ENCODE results near the gene RFFL. TPM values are rescaled to one million over a fixed set of nuclear protein-coding genes. Genes with fewer than 3 reads are reported as not detected.

The RFFL gene
- total RNA-seq, 1 donor from 2014 or later = 19.9 TPM

GRCh38 chr17:35079547-35080423 is 16.3 kb upstream of the RFFL start:
- Mint-ChIP-seq H3K4me3 (no peak overlapping the region), H3K27me3 (no peaks in the 10 kb centered on the region), H3K9me3 (no peaks in the 10 kb centered on the region), H3K36me3 (no peaks in the 10 kb centered on the region), H3K4me1 (ENCODE audit: unreplicated experiment) (peaks cover 10% of the 10 kb centered on the region), H3K27ac (peak overlapping the region; percentile 5)
- no peak for DNase-seq (ENCODE audit: extremely low spot score, unreplicated experiment)
- no peak for TF ChIP-seq CTCF (conservative IDR thresholded peaks at IDR 0.05)

- no peaks in the 10 kb centered on the region for H3K36me3 Mint-ChIP-seq
- H3K9me3 Mint-ChIP-seq = no peaks in the 10 kb centered on the region
- H3K4me3 Mint-ChIP-seq = no peak overlapping the region
- no peak for DNase-seq (ENCODE audit: extremely low spot score, unreplicated experiment)
- TF ChIP-seq CTCF (conservative IDR thresholded peaks at IDR 0.05) = no peak
- H3K27me3 Mint-ChIP-seq = no peaks in the 10 kb centered on the region
- peaks cover 18% of the 10 kb centered on the region for H3K4me1 Mint-ChIP-seq (ENCODE audit: unreplicated experiment)
- no peak overlapping the region for H3K27ac Mint-ChIP-seq
Observed at GRCh38 chr17:35076874-35077273, 13.4 kb upstream of the RFFL start.

DNA sequence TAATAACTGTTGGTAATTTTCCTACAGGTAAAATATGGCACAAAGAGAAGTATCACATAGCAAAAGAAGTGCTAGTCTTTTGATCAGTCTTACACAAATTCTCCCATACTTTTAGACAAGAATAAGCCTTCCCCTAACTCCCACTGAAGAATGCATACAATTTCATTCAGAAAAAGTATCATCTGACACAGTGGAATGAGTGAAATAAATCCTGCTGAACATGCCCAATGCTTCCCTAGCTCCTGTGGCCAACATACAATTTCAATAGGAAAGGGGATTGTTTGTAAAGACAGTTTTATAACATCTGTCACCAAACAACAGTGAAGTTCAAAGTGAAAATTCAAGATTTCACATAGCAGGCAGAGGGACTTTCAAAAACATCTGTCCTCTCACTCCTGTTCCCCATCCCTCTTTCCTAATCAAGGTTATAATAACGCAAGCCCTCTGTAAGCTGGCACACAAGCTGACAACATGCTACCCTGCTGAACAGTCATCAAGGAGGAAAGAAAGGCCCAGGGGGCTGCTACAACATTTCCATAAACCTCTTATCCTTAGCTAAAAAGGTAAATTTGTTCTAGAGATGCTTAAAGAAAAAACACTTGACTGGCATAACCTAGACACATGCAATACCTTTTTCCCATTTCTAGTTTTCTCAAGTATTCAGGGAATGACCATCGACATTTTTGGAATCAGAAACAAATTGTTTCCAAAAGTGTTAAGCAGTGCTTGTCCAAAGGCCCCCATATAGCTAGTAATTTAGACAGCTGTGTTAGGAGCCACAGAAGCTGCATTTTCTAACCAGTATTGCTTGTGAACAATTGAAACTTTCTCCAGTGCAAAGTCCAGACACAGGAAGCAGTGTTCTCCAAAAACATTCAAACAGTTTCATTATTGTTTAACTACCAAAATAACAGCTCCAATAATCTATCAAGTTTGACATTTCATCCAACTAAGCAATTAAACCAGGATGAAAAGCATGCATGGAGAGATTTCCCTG is 11.5 kb upstream of the RFFL start:
- H3K4me3 Mint-ChIP-seq = no peak overlapping the region
- H3K9me3 Mint-ChIP-seq = no peaks in the 10 kb centered on the region
- H3K27me3 Mint-ChIP-seq = no peaks in the 10 kb centered on the region
- no peak for DNase-seq (ENCODE audit: extremely low spot score, unreplicated experiment)
- H3K27ac Mint-ChIP-seq = peak overlapping the region; percentile 64
- no peaks in the 10 kb centered on the region for H3K36me3 Mint-ChIP-seq
- peaks cover 22% of the 10 kb centered on the region for H3K4me1 Mint-ChIP-seq (ENCODE audit: unreplicated experiment)
- no peak for TF ChIP-seq CTCF (conservative IDR thresholded peaks at IDR 0.05)

- Mint-ChIP-seq H3K27me3 (no peaks in the 10 kb centered on the region), H3K9me3 (no peaks in the 10 kb centered on the region), H3K4me1 (ENCODE audit: unreplicated experiment) (peaks cover 28% of the 10 kb centered on the region), H3K27ac (peak overlapping the region; percentile 64), H3K36me3 (no peaks in the 10 kb centered on the region), H3K4me3 (no peak overlapping the region)
- no peak for DNase-seq (ENCODE audit: extremely low spot score, unreplicated experiment)
- TF ChIP-seq CTCF (conservative IDR thresholded peaks at IDR 0.05) = no peak
Observed at GRCh38 chr17:35073991-35074627, 10.6 kb upstream of the RFFL start.

- no peak for TF ChIP-seq CTCF (conservative IDR thresholded peaks at IDR 0.05)
- Mint-ChIP-seq H3K4me3 (no peak overlapping the region), H3K9me3 (no peaks in the 10 kb centered on the region), H3K27ac (no peak overlapping the region), H3K4me1 (ENCODE audit: unreplicated experiment) (peaks cover 34% of the 10 kb centered on the region), H3K36me3 (no peaks in the 10 kb centered on the region), H3K27me3 (no peaks in the 10 kb centered on the region)
- DNase-seq (ENCODE audit: extremely low spot score, unreplicated experiment) = no peak
Observed at GRCh38 chr17:35073183-35073790, 9.8 kb upstream of the RFFL start.
